Measurements from ENCODE around the gene MRTFA.

- TF ChIP-seq CTCF (IDR thresholded peaks at IDR 0.05) = no peak
- TF ChIP-seq POLR2A (IDR thresholded peaks at IDR 0.05) = no peak
Measured at GRCh38 chr22:40476341-40476740, 160.2 kb downstream of the MRTFA start.

Measured in thyroid gland (tissue), 4 donors.